Smooth muscle cell (in vitro differentiated cells): ENCODE results near the gene MLPH. TPM values are rescaled to one million over a fixed set of nuclear protein-coding genes. Genes with fewer than 3 reads are reported as not detected.

Source experiments
- DNase-seq: peaks from one replicate; lab custom pipeline; 2025; ENCODE audit not compliant: unreplicated experiment; lab: John Stamatoyannopoulos, UW
- H2AFZ ChIP-seq: fragments of 200-600 bp; sonication (generic); 2 replicates; pipeline ENCODE4 v1.6.0; 2016; ENCODE audit warnings: antibody characterized with exemption, low read depth, mild to moderate bottlenecking
- H3F3A ChIP-seq: fragments of 200-600 bp; sonication (generic); 2 replicates; pipeline ENCODE4 v1.6.0; 2017; ENCODE audit warnings: antibody characterized with exemption, low read depth
- H3K27ac ChIP-seq: fragments of 200-600 bp; sonication (generic); 2 replicates; pipeline ENCODE4 v1.5.1; 2016; ENCODE audit warnings: low read depth, mild to moderate bottlenecking
- H3K27me3 ChIP-seq: fragments of 200-600 bp; sonication (generic); 2 replicates; pipeline ENCODE4 v1.6.1; 2016; ENCODE audit warnings: low read depth, mild to moderate bottlenecking
- H3K36me3 ChIP-seq: fragments of 200-600 bp; sonication (generic); 2 replicates; pipeline ENCODE4 v1.5.1; 2016; ENCODE audit warnings: low read depth
- H3K4me1 ChIP-seq: fragments of 200-600 bp; sonication (generic); 2 replicates; pipeline ENCODE4 v1.5.1; 2016; ENCODE audit warnings: low read depth
- H3K4me2 ChIP-seq: fragments of 200-600 bp; sonication (generic); 2 replicates; pipeline ENCODE4 v1.6.0; 2016; ENCODE audit warnings: mild to moderate bottlenecking
- H3K4me3 ChIP-seq: fragments of 200-600 bp; sonication (generic); 2 replicates; pipeline ENCODE4 v1.5.1; 2016; ENCODE audit warnings: mild to moderate bottlenecking
- H3K79me2 ChIP-seq: fragments of 200-600 bp; sonication (generic); 2 replicates; pipeline ENCODE4 v1.6.0; 2016; ENCODE audit warnings: low read depth, mild to moderate bottlenecking
- H3K9ac ChIP-seq: fragments of 200-600 bp; sonication (generic); 2 replicates; pipeline ENCODE4 v1.6.0; 2016; ENCODE audit warnings: low read depth
- H3K9me3 ChIP-seq: fragments of 200-600 bp; sonication (generic); replicated peaks from 2 replicates; pipeline ENCODE4 v1.5.1; 2016; ENCODE audit warnings: low read depth
- H4K20me1 ChIP-seq: fragments of 200-600 bp; sonication (generic); 2 replicates; pipeline ENCODE4 v1.6.0; 2016; ENCODE audit warnings: low read depth
- WGBS: methylation state at CpG from one replicate; pipeline ENCODE4 v1.1.7; 2016; ENCODE audit warnings: low lambda C conversion rate; 5-methylcytosine and 5-hydroxymethylcytosine counted together
- polyA plus RNA-seq: library from polyadenylated mRNA; unstranded; fragments of >200 nt; fragmentation: Nextera tagmentation; extraction: Ambion mirVana; gene quantifications from 2 replicates; pipeline ENCODE4 v1.2.1, GENCODE V29; 2016
- total RNA-seq: library from RNA; depleted of rRNA; stranded (reverse); fragments of >200 nt; gene quantifications from 2 replicates; pipeline ENCODE4 v1.2.3, GENCODE V29; 2014
- TF ChIP-seq, protein P1 (sequence below): fragments of 200-600 bp; sonication (generic); IDR thresholded peaks from 2 replicates; pipeline ENCODE4 v1.5.1; 2017; ENCODE audit warnings: borderline replicate concordance, mild to moderate bottlenecking, antibody characterized with exemption; ENCODE audit not compliant: insufficient read depth, poor library complexity, severe bottlenecking

Gene MLPH
- total and polyA plus RNA-seq, 2 experiments from 2014 or later: 32.8 to 36.4 TPM

DNA sequence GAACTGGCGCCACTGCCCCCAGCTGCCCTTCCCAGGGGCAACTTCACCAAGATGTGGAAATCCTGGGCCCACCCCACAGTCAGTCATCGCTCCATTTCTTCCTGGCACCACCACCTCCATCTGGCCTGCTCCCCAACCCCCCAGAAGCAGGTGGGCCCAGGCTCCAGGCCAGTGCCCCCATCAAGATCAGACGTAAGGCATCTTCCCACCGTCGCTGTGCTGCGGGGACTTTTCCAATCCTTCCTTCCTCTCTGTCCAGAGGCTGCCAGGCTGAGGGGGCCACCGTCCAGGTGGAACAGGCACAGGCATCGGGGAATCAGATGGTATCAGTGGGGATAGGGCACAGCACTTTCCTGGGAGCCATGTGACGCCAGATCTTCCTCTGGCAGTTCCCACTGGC lies 87.4 kb downstream of the MLPH start:
- 97% methylated on average over 9 of the region's 9 CpGs for WGBS
- Histone ChIP-seq H3K9ac (no peak overlapping the region), H3K4me1 (no peaks in the 10 kb centered on the region), H4K20me1 (no peaks in the 10 kb centered on the region), H3F3A (no peaks in the 10 kb centered on the region), H3K27ac (no peak overlapping the region), H3K4me2 (no peak overlapping the region), H3K9me3 (no peaks in the 10 kb centered on the region), H3K4me3 (no peak overlapping the region), H3K27me3 (no peaks in the 10 kb centered on the region), H3K79me2 (no peaks in the 10 kb centered on the region), H3K36me3 (no peaks in the 10 kb centered on the region), H2AFZ (no peak overlapping the region)
- DNase-seq: no peak
- TF ChIP-seq, protein P1, sequence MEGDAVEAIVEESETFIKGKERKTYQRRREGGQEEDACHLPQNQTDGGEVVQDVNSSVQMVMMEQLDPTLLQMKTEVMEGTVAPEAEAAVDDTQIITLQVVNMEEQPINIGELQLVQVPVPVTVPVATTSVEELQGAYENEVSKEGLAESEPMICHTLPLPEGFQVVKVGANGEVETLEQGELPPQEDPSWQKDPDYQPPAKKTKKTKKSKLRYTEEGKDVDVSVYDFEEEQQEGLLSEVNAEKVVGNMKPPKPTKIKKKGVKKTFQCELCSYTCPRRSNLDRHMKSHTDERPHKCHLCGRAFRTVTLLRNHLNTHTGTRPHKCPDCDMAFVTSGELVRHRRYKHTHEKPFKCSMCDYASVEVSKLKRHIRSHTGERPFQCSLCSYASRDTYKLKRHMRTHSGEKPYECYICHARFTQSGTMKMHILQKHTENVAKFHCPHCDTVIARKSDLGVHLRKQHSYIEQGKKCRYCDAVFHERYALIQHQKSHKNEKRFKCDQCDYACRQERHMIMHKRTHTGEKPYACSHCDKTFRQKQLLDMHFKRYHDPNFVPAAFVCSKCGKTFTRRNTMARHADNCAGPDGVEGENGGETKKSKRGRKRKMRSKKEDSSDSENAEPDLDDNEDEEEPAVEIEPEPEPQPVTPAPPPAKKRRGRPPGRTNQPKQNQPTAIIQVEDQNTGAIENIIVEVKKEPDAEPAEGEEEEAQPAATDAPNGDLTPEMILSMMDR: no peak

DNA sequence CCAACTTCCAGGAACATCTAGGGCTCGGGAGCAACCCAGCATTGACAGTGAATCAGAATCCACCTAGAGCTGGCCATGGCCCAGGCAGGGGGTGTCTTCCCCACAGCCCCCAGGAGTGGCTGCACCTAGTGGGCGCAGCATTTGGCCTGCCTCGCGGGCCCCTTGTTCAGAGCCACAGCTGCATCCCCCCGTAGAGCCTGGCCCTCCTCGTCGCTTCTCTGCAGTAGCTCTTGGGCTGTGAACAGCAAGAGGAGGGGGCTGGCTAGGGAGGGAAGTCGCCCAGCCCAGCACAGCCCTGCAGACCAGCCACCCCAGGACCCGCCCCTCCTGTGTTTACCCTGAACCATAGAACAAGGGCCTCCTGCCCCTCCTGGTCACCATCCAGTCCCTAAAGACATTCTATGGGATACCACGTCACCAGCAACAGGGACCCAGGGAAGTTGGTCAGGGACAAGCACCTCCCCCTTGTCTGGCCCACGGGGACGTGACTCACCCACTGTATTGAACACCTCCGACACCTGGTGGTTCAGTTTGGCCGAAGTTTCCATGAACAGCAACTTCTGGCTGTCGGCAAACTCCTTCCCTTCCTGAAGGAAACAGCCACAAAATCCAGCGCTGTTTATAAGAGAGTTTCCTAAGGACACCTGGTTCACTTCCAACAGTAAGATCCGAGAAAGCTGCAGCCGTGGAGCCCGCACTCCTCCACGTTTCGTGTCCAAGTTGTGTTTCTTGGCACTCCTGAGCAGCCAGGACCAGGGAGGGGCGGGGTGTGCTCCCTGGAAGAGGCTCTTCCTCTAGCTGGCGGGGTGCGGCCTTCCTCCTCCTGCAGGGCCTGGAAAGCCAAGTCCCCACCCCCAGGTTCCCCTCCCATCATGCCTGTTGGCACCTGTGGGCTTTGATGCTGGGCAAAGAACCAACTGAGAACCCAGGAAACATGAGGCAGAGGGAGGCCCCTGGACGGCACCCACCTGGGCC lies 88.1 kb downstream of the MLPH start:
- 80% methylated on average over 23 of the region's 25 CpGs for WGBS
- no peak overlapping the region for H3K4me2 ChIP-seq

GRCh38 chr2:237575869-237576862 lies 89.1 kb downstream of the MLPH start:
- no peaks in the 10 kb centered on the region for H3K79me2 ChIP-seq
- H3K4me1 ChIP-seq: no peaks in the 10 kb centered on the region
- no peak overlapping the region for H3K4me3 ChIP-seq
- no peaks in the 10 kb centered on the region for H3K27me3 ChIP-seq
- no peak overlapping the region for H3K9ac ChIP-seq
- TF ChIP-seq, protein P1: no peak
- no peaks in the 10 kb centered on the region for H3K36me3 ChIP-seq
- H3K9me3 ChIP-seq: no peaks in the 10 kb centered on the region
- H4K20me1 ChIP-seq: no peaks in the 10 kb centered on the region
- no peak overlapping the region for H3K27ac ChIP-seq
- H2AFZ ChIP-seq: no peak overlapping the region
- DNase-seq: no peak
- WGBS: 91% methylated on average over 27 of the region's 27 CpGs
- no peak overlapping the region for H3K4me2 ChIP-seq
- H3F3A ChIP-seq: no peaks in the 10 kb centered on the region

More for the DNA sequence above, 88.1 kb downstream of the MLPH start:
- no peaks in the 10 kb centered on the region for H3K27me3 ChIP-seq
- DNase-seq: no peak
- TF ChIP-seq, protein P1: no peak
- H3K9me3 ChIP-seq: no peaks in the 10 kb centered on the region
- no peaks in the 10 kb centered on the region for H3K4me1 ChIP-seq
- H3K9ac ChIP-seq: no peak overlapping the region
- no peak overlapping the region for H3K27ac ChIP-seq
- no peaks in the 10 kb centered on the region for H3K79me2 ChIP-seq
- H3K4me3 ChIP-seq: no peak overlapping the region
- no peaks in the 10 kb centered on the region for H3F3A ChIP-seq
- no peaks in the 10 kb centered on the region for H3K36me3 ChIP-seq
- H4K20me1 ChIP-seq: no peaks in the 10 kb centered on the region
- H2AFZ ChIP-seq: no peak overlapping the region
